Transverse colon (tissue), 3 donors: ENCODE results near the gene GKAP1.
"Not testable (repeated sequence)": the region's sequence is repeated elsewhere in the genome, so short reads cannot be mapped to it uniquely, and the experiment has no call there.

Source experiments
- CTCF ChIP-seq, 5 experiments: fragments of 200-600 bp in 3 of 5; fragments of 450-650 bp in 2 of 5; sonication (generic) in 3 of 5; IDR thresholded peaks; 1 replicate in 2 of 5; 2 replicates in 3 of 5; pipeline ENCODE4 v1.5.1; 2016 to 2017; ENCODE audit warnings: antibody characterized with exemption in 5 of 5, inconsistent platforms in 3 of 5, mild to moderate bottlenecking in 2 of 5, moderate library complexity in 1 of 5
- POLR2A ChIP-seq: fragments of 450-650 bp; IDR thresholded peaks from one replicate; pipeline ENCODE4 v1.6.1; 2016; ENCODE audit warnings: antibody characterized with exemption, mild to moderate bottlenecking, moderate library complexity

- TF ChIP-seq CTCF (IDR thresholded peaks at IDR 0.05); POLR2A: not testable (repeated sequence)
Measured at GRCh38 chr9:83804454-83804853, 13.1 kb downstream of the GKAP1 start.
